Globus pallidus (tissue), 1 donor: ENCODE data around the gene CTDSPL.
"Not testable (repeated sequence)": the region's sequence is repeated elsewhere in the genome, so short reads cannot be mapped to it uniquely, and the experiment has no call there.

ENCODE experiments used
- DNase-seq: peaks from one replicate; pipeline ENCODE4 v3.0.0-alpha.2; 2015; ENCODE audit warnings: low spot score

CTDSPL gene

DNA sequence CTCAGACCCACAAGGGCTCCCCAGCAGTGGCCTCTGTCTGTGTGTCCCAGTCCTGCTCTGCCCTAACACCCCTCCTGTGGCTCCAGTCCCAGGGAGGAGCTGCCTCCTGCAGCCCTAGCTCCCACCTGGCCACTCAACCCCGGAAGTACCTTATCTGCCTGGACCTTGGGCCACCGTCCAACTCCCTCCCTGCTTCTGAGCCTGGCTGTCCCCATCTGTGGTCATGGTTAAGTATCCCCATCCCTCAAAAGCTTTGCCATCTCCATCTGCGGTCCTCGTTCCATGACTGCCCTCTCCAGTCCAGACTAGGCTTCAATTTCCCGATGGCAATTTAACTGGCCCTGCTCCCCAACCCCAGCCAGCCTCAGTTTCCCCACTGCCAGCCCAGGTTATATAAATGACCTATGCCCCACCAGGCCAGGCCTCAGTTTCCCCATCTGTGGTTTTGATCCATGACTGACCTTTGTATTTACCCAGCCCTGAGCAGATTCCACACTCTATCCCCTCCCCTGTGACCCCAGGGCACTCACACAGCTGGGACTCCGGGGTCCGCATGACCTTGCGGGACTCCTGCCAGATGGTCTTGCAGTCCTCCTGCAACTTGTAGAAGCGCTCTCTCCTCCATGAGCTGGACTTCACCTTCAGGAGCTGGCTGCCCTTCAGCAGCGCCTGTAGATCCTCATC, 158.1 kb downstream of the CTDSPL start:
- no peak for DNase-seq

GRCh38 chr3:38020342-38020726, 158.7 kb downstream of the CTDSPL start:
- DNase-seq = no peak

DNA sequence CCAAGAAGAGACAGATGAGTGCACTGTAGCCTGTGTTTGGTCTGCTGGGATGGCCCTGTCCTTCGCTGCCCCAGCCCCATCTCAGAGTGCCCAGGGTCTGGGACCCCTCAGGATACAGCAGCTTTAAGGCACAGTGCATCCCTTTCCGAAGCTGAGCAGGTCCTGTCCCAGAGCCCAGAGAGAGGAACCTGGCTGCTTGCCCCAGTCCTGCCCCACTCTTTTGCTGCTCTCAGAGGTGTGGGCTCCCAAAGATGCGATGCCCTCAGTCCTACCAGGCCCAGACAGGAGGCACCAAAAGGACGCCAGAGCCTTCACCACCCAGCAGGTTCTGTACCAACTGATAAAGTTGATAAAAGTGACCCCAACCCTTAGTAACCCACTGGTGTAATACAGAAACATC, 159.5 kb downstream of the CTDSPL start:
- DNase-seq = no peak

- DNase-seq = no peak
These were observed 160.6 kb downstream of the CTDSPL start for GRCh38 chr3:38022301-38022700.

GRCh38 chr3:38022896-38023709, 161.4 kb downstream of the CTDSPL start:
- DNase-seq = no peak

DNA sequence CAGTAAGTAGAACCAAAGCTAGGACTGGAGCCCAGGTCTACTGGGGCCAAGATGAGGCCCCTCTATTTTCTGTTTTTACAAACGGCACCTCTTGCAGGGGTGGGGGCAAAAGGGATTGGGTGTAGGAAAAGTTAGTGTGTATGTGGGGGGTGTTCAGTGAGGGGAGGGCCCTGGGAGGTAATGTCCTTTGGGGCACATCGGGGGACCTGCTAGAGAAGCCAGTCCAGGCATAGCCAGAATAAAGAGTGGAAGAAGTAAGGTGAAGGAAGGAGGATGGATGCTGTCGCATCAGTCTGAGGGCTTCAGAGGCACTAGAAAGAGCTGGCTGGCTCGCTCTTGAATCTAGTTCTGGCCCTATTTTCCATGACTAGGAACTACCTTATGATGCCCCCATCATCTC, 165.2 kb downstream of the CTDSPL start:
- no peak for DNase-seq

- DNase-seq = no peak
These were observed 166.1 kb downstream of the CTDSPL start for GRCh38 chr3:38027466-38028465.

GRCh38 chr3:38028621-38029361, 167.1 kb downstream of the CTDSPL start:
- no peak for DNase-seq

- DNase-seq = peak; percentile 60
These were observed 167.9 kb downstream of the CTDSPL start, which contains the start of gene PLCD1 for GRCh38 chr3:38029400-38030125. Gene PLCD1, minus strand, starts transcription at chr3:38029642. Its CDS starts 103 bp downstream, at chr3:38029539.

DNA sequence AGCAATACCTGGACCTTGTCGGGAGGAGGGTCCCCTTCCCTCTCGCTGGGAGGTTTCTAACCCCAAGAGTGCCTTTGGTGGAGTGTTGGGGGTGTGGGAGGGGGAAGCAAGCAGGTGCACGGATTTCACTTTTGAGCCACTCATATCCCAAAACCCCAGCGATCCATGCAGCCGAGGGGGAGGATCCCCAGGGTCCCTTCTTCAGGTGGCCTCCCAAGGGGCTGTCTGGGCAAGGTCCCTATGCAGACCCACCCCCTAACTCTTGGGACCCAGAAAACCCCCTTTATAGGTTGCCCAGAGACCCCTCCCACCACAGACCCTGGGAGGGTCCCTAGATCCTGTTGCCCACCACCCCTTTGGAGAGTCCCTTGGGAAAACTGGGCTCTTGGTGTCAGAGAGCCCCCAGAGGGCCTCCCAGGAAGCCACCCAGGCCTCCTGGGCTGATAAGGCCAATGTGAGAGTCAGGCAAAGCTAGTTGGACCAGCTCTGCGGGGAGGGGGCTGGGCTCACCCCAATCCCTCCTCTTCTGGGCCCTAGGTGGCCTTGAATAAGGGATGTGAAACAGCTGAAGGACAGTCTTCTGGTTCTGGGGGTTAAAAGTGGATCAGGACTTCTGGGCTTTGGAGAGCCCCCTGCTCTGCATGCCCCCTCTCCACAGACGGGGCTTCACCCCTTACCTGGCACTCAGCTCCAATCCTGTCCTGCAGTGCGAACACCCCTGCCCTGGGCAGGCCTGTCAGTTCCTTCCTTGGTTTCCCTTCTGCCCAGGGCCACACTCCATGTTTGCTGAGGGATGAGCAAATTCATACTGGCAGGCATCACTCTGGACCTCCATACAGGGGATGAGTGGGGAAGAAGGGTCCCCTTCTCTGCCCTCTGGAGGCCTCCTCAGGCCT, 168.7 kb downstream of the CTDSPL start:
- no peak for DNase-seq

DNA sequence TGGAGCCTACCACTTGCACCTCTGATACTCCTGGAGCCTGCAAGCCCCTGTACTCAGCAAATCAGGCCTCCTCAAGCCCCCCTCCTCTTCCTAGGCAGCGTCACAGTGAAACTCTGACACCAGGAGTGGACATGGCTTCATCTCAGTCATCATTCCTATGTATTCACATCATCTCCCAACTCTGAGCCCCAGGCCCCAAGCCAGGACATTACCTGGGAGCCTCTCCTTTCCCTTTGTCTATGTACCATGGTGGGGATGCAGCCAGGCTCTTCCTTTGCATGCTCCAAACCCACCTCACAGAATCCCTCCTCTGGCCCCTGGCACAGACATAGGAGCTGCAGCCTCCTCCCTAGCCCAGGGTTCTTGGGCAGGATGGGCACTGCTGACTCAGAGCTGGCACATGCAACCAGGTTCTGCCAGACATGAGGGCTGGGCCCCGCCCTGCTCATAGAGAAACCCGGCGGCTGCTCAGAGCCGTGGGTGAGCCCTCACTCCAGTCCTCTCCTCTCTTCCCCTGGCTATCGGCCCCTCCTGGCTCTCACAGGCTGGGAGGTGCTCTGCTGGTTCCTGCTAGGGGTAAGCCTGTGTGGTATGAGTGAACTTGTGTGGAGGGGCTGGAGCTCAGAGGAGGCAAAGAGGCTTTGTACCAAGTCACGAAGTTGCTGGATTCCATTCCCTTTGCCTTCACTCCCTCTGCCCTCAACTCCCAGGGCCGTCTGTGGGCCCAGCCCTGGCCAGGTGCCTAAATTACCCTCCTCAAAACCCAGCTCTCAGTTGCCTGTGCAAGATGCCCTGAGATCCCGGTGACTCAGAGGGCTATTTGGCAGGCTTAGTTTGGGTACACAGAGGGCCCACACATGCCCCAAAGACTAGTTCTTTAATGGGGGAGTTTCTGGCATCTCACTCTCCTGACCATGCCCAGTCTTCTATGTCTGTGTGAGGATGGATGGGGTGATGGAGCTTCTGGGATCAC, 169.6 kb downstream of the CTDSPL start:
- no peak for DNase-seq

GRCh38 chr3:38032328-38032865, 170.7 kb downstream of the CTDSPL start:
- DNase-seq = no peak

DNA sequence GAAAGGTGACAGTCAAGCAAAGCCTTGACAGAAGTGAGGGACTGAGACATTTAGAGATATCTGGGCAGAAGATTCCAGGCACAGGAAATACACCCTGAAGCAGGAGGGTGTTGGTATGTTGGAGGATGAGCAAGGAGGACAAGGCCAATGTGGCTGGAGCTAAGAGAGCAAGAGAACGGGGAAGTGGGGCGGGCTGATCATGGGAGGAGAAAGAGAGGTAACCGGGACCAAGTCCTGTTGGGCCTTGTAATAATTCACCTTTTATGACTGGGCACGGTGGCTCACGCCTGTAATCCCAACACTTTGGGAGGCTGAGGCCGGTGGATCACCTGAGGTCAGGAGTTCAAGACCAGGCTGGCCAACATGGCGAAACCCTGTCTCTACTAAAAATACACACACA, 171.9 kb downstream of the CTDSPL start:
- DNase-seq = not testable (repeated sequence)
